ENCODE data around the gene SLC25A18.

The SLC25A18 gene

GRCh38 chr22:17570851-17571631 lies 7.7 kb downstream of the SLC25A18 start:
- DNase-seq, result no peak

- no peak for DNase-seq
These were observed 11.9 kb downstream of the SLC25A18 start for GRCh38 chr22:17575151-17575550.

- DNase-seq, result no peak
These were observed 12.4 kb downstream of the SLC25A18 start for GRCh38 chr22:17575681-17576080.

GRCh38 chr22:17576470-17576869 lies 13.2 kb downstream of the SLC25A18 start:
- no peak for DNase-seq

GRCh38 chr22:17578136-17578754 lies 14.9 kb downstream of the SLC25A18 start:
- DNase-seq, result no peak

GRCh38 chr22:17579535-17579981 lies 16.3 kb downstream of the SLC25A18 start:
- no peak for DNase-seq

GRCh38 chr22:17580441-17581031 lies 17.2 kb downstream of the SLC25A18 start:
- no peak for DNase-seq

- no peak for DNase-seq
These were observed 17.8 kb downstream of the SLC25A18 start for GRCh38 chr22:17581056-17581455.

- no peak for DNase-seq
These were observed 18.3 kb downstream of the SLC25A18 start for GRCh38 chr22:17581631-17582030.

- no peak for DNase-seq
These were observed 19.9 kb downstream of the SLC25A18 start for GRCh38 chr22:17583151-17583550.

GRCh38 chr22:17586831-17587440 lies 23.6 kb downstream of the SLC25A18 start:
- no peak for DNase-seq

- no peak for DNase-seq
These were observed 24.3 kb downstream of the SLC25A18 start for GRCh38 chr22:17587629-17588028.

GRCh38 chr22:17588606-17589005 lies 25.3 kb downstream of the SLC25A18 start:
- no peak for DNase-seq

- no peak for DNase-seq
These were observed 26.6 kb downstream of the SLC25A18 start for GRCh38 chr22:17589810-17590375.

- DNase-seq, result no peak
These were observed 27.3 kb downstream of the SLC25A18 start for GRCh38 chr22:17590586-17590985.

GRCh38 chr22:17592201-17592600 lies 28.9 kb downstream of the SLC25A18 start:
- DNase-seq, result no peak

GRCh38 chr22:17596226-17596625 lies 32.9 kb downstream of the SLC25A18 start:
- DNase-seq, result no peak

GRCh38 chr22:17597217-17597616 lies 33.9 kb downstream of the SLC25A18 start:
- no peak for DNase-seq

GRCh38 chr22:17598318-17598717 lies 35.0 kb downstream of the SLC25A18 start:
- no peak for DNase-seq

- DNase-seq, result no peak
These were observed 37.7 kb downstream of the SLC25A18 start for GRCh38 chr22:17601031-17601430.

GRCh38 chr22:17603668-17604067 lies 40.4 kb downstream of the SLC25A18 start:
- DNase-seq, result no peak

- DNase-seq, result no peak
These were observed 43.2 kb downstream of the SLC25A18 start for GRCh38 chr22:17606496-17606895.

GRCh38 chr22:17607891-17608521 lies 44.7 kb downstream of the SLC25A18 start:
- DNase-seq, result no peak

Measured in CD4-positive, alpha-beta T cell treated with Interleukin-17A for 1 hour (primary cell).